Hematopoietic multipotent progenitor cell treated with erythropoietin and hydrocortisone succinate and interleukin-3 and kit ligand, for 8 days (in vitro differentiated cells): Measurements from ENCODE around the gene ROPN1L.
"Not testable (repeated sequence)": the region's sequence is repeated elsewhere in the genome, so short reads cannot be mapped to it uniquely, and the experiment has no call there.

ENCODE experiments used
- DNase-seq: peaks from one replicate; pipeline ENCODE4 v3.0.0-alpha.2; 2015

Gene ROPN1L

GRCh38 chr5:10503321-10503720 is 61.6 kb downstream of the ROPN1L start:
- DNase-seq = no peak

- peak; percentile 64 for DNase-seq
Measured at GRCh38 chr5:10503997-10504793, 62.5 kb downstream of the ROPN1L start.

GRCh38 chr5:10505517-10506095 is 63.9 kb downstream of the ROPN1L start:
- DNase-seq = peak; percentile 59

GRCh38 chr5:10506535-10506934 is 64.9 kb downstream of the ROPN1L start:
- DNase-seq = no peak

- DNase-seq = no peak
Measured at GRCh38 chr5:10507575-10508096, 66.0 kb downstream of the ROPN1L start.

GRCh38 chr5:10509575-10509974 is 67.9 kb downstream of the ROPN1L start:
- DNase-seq = no peak

GRCh38 chr5:10511741-10512640 is 70.3 kb downstream of the ROPN1L start:
- DNase-seq = no peak

GRCh38 chr5:10513501-10514442 is 72.1 kb downstream of the ROPN1L start:
- no peak for DNase-seq

- DNase-seq = not testable (repeated sequence)
Measured at GRCh38 chr5:10514572-10514971, 72.9 kb downstream of the ROPN1L start.
